ENCODE measurements around the gene ZNF69. TPM values are rescaled to one million over a fixed set of nuclear protein-coding genes. Genes with fewer than 3 reads are reported as not detected.
"Not testable (repeated sequence)": the region's sequence is repeated elsewhere in the genome, so short reads cannot be mapped to it uniquely, and the experiment has no call there.

ZNF69 gene
- total RNA-seq = 10 to 100 TPM; 15.7 to 30.5 (median 23.4) TPM
- long read RNA-seq, donor 1, partial matches to known transcripts = 0 of 4 reads
- long read RNA-seq, donor 1, other reads (novel, unspliced or antisense) = 2 of 4 reads
- long read RNA-seq, donor 2, partial matches to known transcripts = 1 of 3 reads
- long read RNA-seq, donor 2, other reads (novel, unspliced or antisense) = 1 of 3 reads

- intact Hi-C loops (cut with DNase I, micrococcal nuclease) = loop anchor here in 1 of 2 donors (10.0 kb wide), 1 partner anchor 257 kb away; the partner anchor contains the start of gene ZNF20
- Histone ChIP-seq H3K4me1 (ENCODE audit: low read depth) (peaks cover 6% of the 10 kb centered on the region), H3K36me3 (ENCODE audit: low read depth) (no peaks in the 10 kb centered on the region), H3K4me3 (peak within 1 kb of the TSS; percentile 43), H3K9me3 (peaks cover 6% of the 10 kb centered on the region)
- ATAC-seq = peak; percentile 95
- no peak for TF ChIP-seq CTCF (IDR thresholded peaks at IDR 0.05)
- DNase-seq = peak; percentile 93 to 98 (median 94)
Measured at GRCh38 chr19:11887611-11888531, at the start of gene ZNF69. ZNF69 (plus strand) TSS chr19:11887782; CDS start chr19:11887924, 142 bp downstream.

- DNase-seq = no peak
- no peak for ATAC-seq
- Histone ChIP-seq H3K9me3 (no peaks in the 10 kb centered on the region), H3K4me1 (ENCODE audit: low read depth) (peaks cover 5% of the 10 kb centered on the region), H3K36me3 (ENCODE audit: low read depth) (no peaks in the 10 kb centered on the region), H3K4me3 (no peak overlapping the region)
- TF ChIP-seq CTCF (IDR thresholded peaks at IDR 0.05) = no peak
- intact Hi-C loops (cut with DNase I, micrococcal nuclease) = no loop called here
Measured at GRCh38 chr19:11843722-11844121, 43.9 kb upstream of the ZNF69 start.

- DNase-seq; H3K9me3 ChIP-seq; intact Hi-C loops (cut with DNase I, micrococcal nuclease); H3K36me3 ChIP-seq (ENCODE audit: low read depth); H3K4me1 ChIP-seq (ENCODE audit: low read depth); H3K4me3 ChIP-seq; ATAC-seq: not testable (repeated sequence)
Measured at GRCh38 chr19:11847615-11848014, 40.0 kb upstream of the ZNF69 start.

- Histone ChIP-seq H3K4me3 (no peak overlapping the region), H3K9me3 (no peaks in the 10 kb centered on the region), H3K4me1 (ENCODE audit: low read depth) (peaks cover 7% of the 10 kb centered on the region), H3K36me3 (ENCODE audit: low read depth) (no peaks in the 10 kb centered on the region)
- TF ChIP-seq CTCF (IDR thresholded peaks at IDR 0.05) = no peak
- ATAC-seq (no peak), DNase-seq (no peak)
- intact Hi-C loops (cut with DNase I, micrococcal nuclease) = no loop called here
Measured at GRCh38 chr19:11848200-11848593, 39.4 kb upstream of the ZNF69 start.

GRCh38 chr19:11848594-11849469, 38.8 kb upstream of the ZNF69 start, which contains the start of gene ZNF439:
ZNF439 (plus strand) TSS chr19:11848726; CDS start chr19:11848868, 142 bp downstream.
- peak; percentile 96 to 99 (median 96) for DNase-seq
- Histone ChIP-seq H3K4me1 (ENCODE audit: low read depth) (peaks cover 7% of the 10 kb centered on the region), H3K4me3 (peak within 1 kb of the TSS; percentile 22), H3K36me3 (ENCODE audit: low read depth) (no peaks in the 10 kb centered on the region), H3K9me3 (no peaks in the 10 kb centered on the region)
- intact Hi-C loops (cut with DNase I, micrococcal nuclease) = no loop called here
- peak; percentile 100 for ATAC-seq
- no peak for TF ChIP-seq CTCF (IDR thresholded peaks at IDR 0.05)

GRCh38 chr19:11850289-11850688, 37.3 kb upstream of the ZNF69 start:
- DNase-seq; H3K4me1 ChIP-seq (ENCODE audit: low read depth); intact Hi-C loops (cut with DNase I, micrococcal nuclease); ATAC-seq; H3K4me3 ChIP-seq; H3K9me3 ChIP-seq; H3K36me3 ChIP-seq (ENCODE audit: low read depth): not testable (repeated sequence)
